HepG2 (cell line): Measurements from ENCODE around the gene AIDA. TPM values are rescaled to one million over a fixed set of nuclear protein-coding genes. Genes with fewer than 3 reads are reported as not detected.
A peak's percentile ranks its signal among the peaks of the same experiment; 100 is the strongest.

ENCODE experiments used
- ATAC-seq: fragments of 200-7000 bp; cut with Tn5 transposase; 3 replicates; pipeline ENCODE4 v1.9.1; 2020; ENCODE audit warnings: mild to moderate bottlenecking, moderate library complexity
- BruUV-seq: library from RNA; stranded (reverse); fragments of 400-500 nt; replicated peaks from 2 replicates; lab custom pipeline; 2021; lab: Mats Ljungman, UMichigan
- CTCF ChIA-PET: fragments of 300-600 bp; formaldehyde crosslinking; extraction: SDS; loops from one replicate; lab custom pipeline; 2021; ENCODE audit warnings: low total read pairs, inconsistent platforms, low intra/inter-chr PET ratio; lab: Yijun Ruan, JAX
- POLR2A ChIA-PET: fragments of 350-600 bp; sonication (Branson Sonifier 250); formaldehyde crosslinking; loops from one replicate; lab custom pipeline; 2020; ENCODE audit warnings: antibody characterized with exemption, inconsistent platforms; lab: Yijun Ruan, JAX
- DNase-seq: peaks from one replicate; pipeline ENCODE4 v3.0.0-alpha.2; 2015; ENCODE audit warnings: low spot score
- FAIRE-seq: peaks from 3 replicates; lab custom pipeline; 2011; peaks lifted over from hg19 to GRCh38; lab: Jason Lieb, UNC
- H2AFZ ChIP-seq: one replicate; pipeline ENCODE4 v1.6.1; 2011; ENCODE audit warnings: low read length, inconsistent platforms
- H3K27ac ChIP-seq: fragments of 300-600 bp; 3 replicates; pipeline ENCODE4 v1.8.0; 2011; ENCODE audit warnings: mixed run types, mild to moderate bottlenecking, mixed read lengths, low read length, inconsistent platforms; ENCODE audit not compliant: insufficient read depth; ENCODE audit errors: extremely low read length
- H3K27me3 ChIP-seq, 2 experiments: fragments of 200-600 bp in 1 of 2; 2 replicates in 1 of 2; 3 replicates in 1 of 2; pipeline versions ENCODE4 v1.6.0 to v1.8.0; 2011; ENCODE audit warnings: low read length in 2 of 2, mild to moderate bottlenecking in 2 of 2, moderate library complexity in 2 of 2, inconsistent platforms in 1 of 2; ENCODE audit not compliant: insufficient read depth in 2 of 2, control insufficient read depth in 1 of 2
- H3K36me3 ChIP-seq, 2 experiments: fragments of 200-600 bp in 1 of 2; replicated peaks in 1 of 2; 2 replicates in 1 of 2; 3 replicates in 1 of 2; pipeline versions ENCODE4 v1.5.1 to v1.8.0; 2011; ENCODE audit warnings: low read length in 2 of 2, inconsistent platforms in 1 of 2; ENCODE audit not compliant: insufficient read depth in 2 of 2, control insufficient read depth in 1 of 2
- H3K4me1 ChIP-seq: 2 replicates; pipeline ENCODE4 v1.5.1; 2012; ENCODE audit warnings: low read length, inconsistent platforms; ENCODE audit not compliant: insufficient read depth
- H3K4me2 ChIP-seq: 2 replicates; pipeline ENCODE4 v1.6.0; 2011; ENCODE audit warnings: low read depth, low read length, inconsistent platforms
- H3K4me3 ChIP-seq, 3 experiments: fragments of 200-600 bp in 1 of 3; sonication (generic), shearing (Covaris generic) in 1 of 3; replicated peaks in 1 of 3; 2 replicates each; pipeline ENCODE4 v1.5.1; 2011 to 2016; ENCODE audit warnings: low read length in 3 of 3, inconsistent platforms in 2 of 3, low read depth in 2 of 3, mild to moderate bottlenecking in 2 of 3, control low read depth in 1 of 3, mixed read lengths in 1 of 3; ENCODE audit not compliant: insufficient read depth in 1 of 3
- H3K79me2 ChIP-seq: one replicate; pipeline ENCODE4 v1.6.1; 2011; ENCODE audit warnings: low read length, inconsistent platforms; ENCODE audit not compliant: insufficient read depth
- H3K9ac ChIP-seq: 2 replicates; pipeline ENCODE4 v1.6.0; 2011; ENCODE audit warnings: mild to moderate bottlenecking, low read depth, low read length, inconsistent platforms; ENCODE audit not compliant: insufficient read depth
- H3K9me3 ChIP-seq: 2 replicates; pipeline ENCODE4 v1.5.1; 2012; ENCODE audit warnings: mild to moderate bottlenecking, low read length
- H4K20me1 ChIP-seq: 2 replicates; pipeline ENCODE4 v1.6.0; 2011; ENCODE audit warnings: inconsistent platforms, mild to moderate bottlenecking, low read length, moderate library complexity; ENCODE audit not compliant: insufficient read depth
- ATF7 ChIP-seq, 2 experiments: fragments of 450-650 bp in 1 of 2; sonication (generic) in 1 of 2; formaldehyde crosslinking in 1 of 2; IDR thresholded peaks; 2 replicates each; pipeline versions ENCODE4 v1.4.0 to v1.6.1; 2016 to 2020; ENCODE audit warnings: antibody characterized with exemption in 1 of 2, mild to moderate bottlenecking in 1 of 2, missing genetic modification reagents in 1 of 2
- BCL6 ChIP-seq: IDR thresholded peaks from 2 replicates; pipeline ENCODE4 v1.6.1; 2016; ENCODE audit warnings: missing genetic modification reagents, missing compliant biosample characterization
- BHLHE40 ChIP-seq: IDR thresholded peaks from 2 replicates; pipeline ENCODE4 v1.6.1; 2011; ENCODE audit warnings: low read length, improper control_type of control experiment
- FOXC1 ChIP-seq: sonication (generic); formaldehyde crosslinking; IDR thresholded peaks from 2 replicates; pipeline ENCODE4 v1.8.0; 2022; ENCODE audit warnings: mild to moderate bottlenecking, missing genetic modification reagents, borderline replicate concordance
- HDAC6 ChIP-seq: fragments of 200-600 bp; sonication (generic); IDR thresholded peaks from 2 replicates; pipeline ENCODE4 v1.7.0; 2017; ENCODE audit warnings: mild to moderate bottlenecking, antibody characterized with exemption, low read length, low read depth
- KDM5A ChIP-seq: fragments of 200-600 bp; sonication (generic); IDR thresholded peaks from 2 replicates; pipeline ENCODE4 v1.7.0; 2018; ENCODE audit warnings: antibody characterized with exemption, mild to moderate bottlenecking, low read length, borderline replicate concordance
- KDM5B ChIP-seq: sonication (generic); formaldehyde crosslinking; IDR thresholded peaks from 2 replicates; pipeline ENCODE4 v1.4.0; 2020; ENCODE audit warnings: missing genetic modification reagents, mild to moderate bottlenecking, borderline replicate concordance
- KLF15 ChIP-seq: sonication (generic); formaldehyde crosslinking; IDR thresholded peaks from 2 replicates; pipeline ENCODE4 v1.8.1; 2023; ENCODE audit warnings: borderline replicate concordance, mild to moderate bottlenecking, inconsistent platforms, missing genetic modification reagents, mixed read lengths
- LCORL ChIP-seq, 2 experiments: fragments of 450-650 bp in 1 of 2; sonication (generic) in 1 of 2; formaldehyde crosslinking in 1 of 2; IDR thresholded peaks; 2 replicates each; pipeline versions ENCODE4 v1.5.0 to v1.6.1; 2017 to 2020; ENCODE audit warnings: antibody characterized with exemption in 1 of 2, missing genetic modification reagents in 1 of 2
- NAIF1 ChIP-seq: sonication (generic); formaldehyde crosslinking; IDR thresholded peaks from 2 replicates; pipeline ENCODE4 v1.5.0; 2020; ENCODE audit warnings: mild to moderate bottlenecking, missing genetic modification reagents, borderline replicate concordance
- SIX4 ChIP-seq: sonication (generic); formaldehyde crosslinking; IDR thresholded peaks from 2 replicates; pipeline ENCODE4 v1.4.0; 2020; ENCODE audit warnings: missing genetic modification reagents
- SOX13 ChIP-seq, 3 experiments: fragments of 450-650 bp in 1 of 3; sonication (generic) in 1 of 3; formaldehyde crosslinking in 1 of 3; IDR thresholded peaks in 2 of 3; conservative IDR thresholded peaks in 1 of 3; 2 replicates each; pipeline versions ENCODE4 v1.5.0 to v1.6.1; 2016 to 2020; ENCODE audit warnings: antibody characterized with exemption in 1 of 3, mild to moderate bottlenecking in 1 of 3, missing compliant biosample characterization in 1 of 3, missing genetic modification reagents in 1 of 3, moderate library complexity in 1 of 3
- SPEN ChIP-seq: sonication (generic); formaldehyde crosslinking; IDR thresholded peaks from 2 replicates; pipeline ENCODE4 v1.5.1; 2020; ENCODE audit warnings: low read depth, mild to moderate bottlenecking, missing genetic modification reagents
- WGBS: methylation state at CpG from one replicate; pipeline ENCODE4 v1.1.6; 2017; ENCODE audit warnings: low lambda C conversion rate; 5-methylcytosine and 5-hydroxymethylcytosine counted together
- in situ Hi-C: cut with HindIII; loops from 2 replicates; pipeline ENCODE4 v1.10.0; 2017; ENCODE audit warnings: low pct_unique_long_range_greater_than_20kb; ENCODE audit not compliant: extremely low pct_ligation_motif_present
- intact Hi-C: fragments of 100-400 bp; cut with micrococcal nuclease; formaldehyde crosslinking; loops from one replicate; pipeline ENCODE4 v1.10.0; 2022; ENCODE audit not compliant: unreplicated experiment
- polyA plus RNA-seq, 8 experiments: library from polyadenylated mRNA; depleted of rRNA in 3 of 8; stranded (reverse) in 7 of 8; unstranded in 1 of 8; fragments of >200 nt; fragmentation: Illumina TruSeq in 4 of 8; extraction: Trizol in 4 of 8; gene quantifications; 2 replicates each; pipeline versions ENCODE4 v1.2.1 to v1.2.3, GENCODE V29; 2011 to 2016; ENCODE audit warnings: low read depth in 4 of 8, missing spikeins in 1 of 8, mixed read lengths in 1 of 8; ENCODE audit not compliant: insufficient read depth in 1 of 8
- total RNA-seq, 5 experiments: library from RNA; depleted of rRNA; stranded (reverse); fragments of >200 nt; fragmentation: Illumina TruSeq; extraction: Trizol; gene quantifications; 2 replicates each; pipeline ENCODE4 v1.2.3, GENCODE V29; 2016; ENCODE audit warnings: low read depth in 1 of 5
- TF ChIP-seq, protein P1 (sequence below): sonication (generic); formaldehyde crosslinking; IDR thresholded peaks from 2 replicates; pipeline ENCODE4 v1.4.0; 2020; ENCODE audit warnings: mild to moderate bottlenecking, missing genetic modification reagents
- TF ChIP-seq, protein P2 (sequence below): sonication (generic); formaldehyde crosslinking; IDR thresholded peaks from 2 replicates; pipeline ENCODE4 v1.4.0; 2020; ENCODE audit warnings: missing genetic modification reagents, borderline replicate concordance

AIDA gene
- total and polyA plus RNA-seq, 2 of the 13 experiments (the other 11 are each of a cell fraction or from before 2014, with no cell fraction given) = 17.5 to 35.4 TPM

DNA sequence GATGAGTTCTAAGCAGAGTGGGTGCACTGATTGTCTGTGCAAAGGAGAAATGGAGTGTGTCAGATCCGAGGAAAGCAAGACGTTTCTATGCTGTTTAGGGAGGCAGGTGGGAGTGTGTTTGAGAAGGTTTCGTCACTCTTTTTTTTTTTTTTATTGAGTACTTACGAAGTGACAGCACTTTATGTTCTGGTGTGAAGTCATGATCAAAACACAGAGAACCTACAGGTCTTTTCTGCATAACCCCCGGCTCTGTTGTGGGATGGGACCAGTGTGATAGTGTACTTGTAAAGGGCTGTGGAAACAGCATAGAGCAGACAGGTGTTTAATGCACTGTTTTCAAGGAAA is 67.7 kb downstream of the AIDA start (continued):
- TF ChIP-seq FOXC1 (0 out of 2 replicates have a peak, but pooled peaks have one; percentile 2), KDM5B (CRISPR knock-in tag) (no peak), ATF7 (IDR thresholded peaks at IDR 0.05) (no peak), ATF7 (CRISPR knock-in tag; IDR thresholded peaks at IDR 0.05) (no peak), NAIF1 (CRISPR knock-in tag) (no peak; the same call in 1 of the 2 replicates), KDM5A (0 out of 2 replicates have a peak, but pooled peaks have one; percentile 28)
- TF ChIP-seq, protein P1, sequence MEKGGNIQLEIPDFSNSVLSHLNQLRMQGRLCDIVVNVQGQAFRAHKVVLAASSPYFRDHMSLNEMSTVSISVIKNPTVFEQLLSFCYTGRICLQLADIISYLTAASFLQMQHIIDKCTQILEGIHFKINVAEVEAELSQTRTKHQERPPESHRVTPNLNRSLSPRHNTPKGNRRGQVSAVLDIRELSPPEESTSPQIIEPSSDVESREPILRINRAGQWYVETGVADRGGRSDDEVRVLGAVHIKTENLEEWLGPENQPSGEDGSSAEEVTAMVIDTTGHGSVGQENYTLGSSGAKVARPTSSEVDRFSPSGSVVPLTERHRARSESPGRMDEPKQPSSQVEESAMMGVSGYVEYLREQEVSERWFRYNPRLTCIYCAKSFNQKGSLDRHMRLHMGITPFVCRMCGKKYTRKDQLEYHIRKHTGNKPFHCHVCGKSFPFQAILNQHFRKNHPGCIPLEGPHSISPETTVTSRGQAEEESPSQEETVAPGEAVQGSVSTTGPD = 0 out of 2 replicates have a peak, but pooled peaks have one; percentile 9

DNA sequence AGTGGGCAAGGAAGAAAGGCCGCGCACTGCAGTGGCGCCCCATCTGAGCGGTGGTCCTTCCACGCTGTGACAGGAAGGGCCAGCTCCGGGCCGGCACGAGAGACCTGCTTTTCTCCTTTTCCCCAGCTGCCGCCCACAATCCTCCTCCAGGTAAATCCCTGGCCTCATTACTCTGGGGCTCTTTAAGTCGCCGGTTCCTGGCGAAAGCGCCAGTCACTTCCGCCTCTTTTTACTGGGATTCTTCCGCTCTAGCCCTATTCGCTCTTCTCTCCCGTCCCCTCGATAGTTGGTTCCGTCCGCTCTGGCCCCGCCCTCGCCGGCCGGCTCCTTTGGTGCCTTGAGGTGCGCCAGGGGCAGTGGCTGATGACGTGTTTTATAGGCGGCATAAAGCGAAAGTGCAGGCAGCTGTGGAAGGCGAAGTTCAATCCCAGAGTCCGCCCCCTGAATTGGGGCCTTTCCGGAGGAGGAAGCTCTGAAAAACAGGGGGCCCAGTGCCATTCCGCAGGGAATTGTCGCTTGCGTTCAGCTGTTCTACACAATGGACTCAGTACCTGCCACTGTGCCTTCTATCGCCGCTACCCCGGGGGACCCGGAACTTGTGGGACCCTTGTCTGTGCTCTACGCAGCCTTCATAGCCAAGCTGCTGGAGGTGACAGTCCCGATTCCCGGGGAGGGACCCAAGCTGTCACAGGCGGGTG is 68.2 kb downstream of the AIDA start:
- BruUV-seq = no TSS peak
- H3K9ac ChIP-seq = peak overlapping the region; percentile 92
- ChIA-PET CTCF (no interaction called here), POLR2A (interaction anchor here (0.7 to 2.1 kb wide), 14 partner anchors 10 to 902 kb away, joined by 3 to 20 read pairs (median 4); partner anchors contain the start of genes AIDA, BROX, DUSP10 and TAF1A)
- FAIRE-seq (peak; percentile 87), ATAC-seq (peak; percentile 96), DNase-seq (peak; percentile 98)
- H3K9me3 ChIP-seq = 0 out of 2 replicates have a peak, but pooled peaks cover 5% of the 10 kb centered on the region
- peak overlapping the region; percentile 73 to 92 (median 88) for H3K4me3 ChIP-seq
- H3K79me2 ChIP-seq = peaks cover 14% of the 10 kb centered on the region
- H3K27ac ChIP-seq = peak overlapping the region; percentile 93
- under 1% methylated on average over 40 of the region's 42 CpGs for WGBS
- intact Hi-C loops = loop anchor here (1.0 to 2.0 kb wide), 3 partner anchors 55 to 179 kb away; partner anchors contain the start of genes AIDA, BROX and TAF1A
- no peak overlapping the region for H2AFZ ChIP-seq
- peaks cover 18% of the 10 kb centered on the region for H3K4me1 ChIP-seq
- H3K27me3 ChIP-seq = no peaks in the 10 kb centered on the region; a peak in 1 of 5 replicates
- in situ Hi-C loops = no loop called here
- H3K36me3 ChIP-seq = peaks cover 0 to 10% of the 10 kb centered on the region in 2 experiments; a peak in 2 of 5 replicates
- H4K20me1 ChIP-seq = no peaks in the 10 kb centered on the region
- peak overlapping the region; percentile 79 for H3K4me2 ChIP-seq
- TF ChIP-seq, protein P2, sequence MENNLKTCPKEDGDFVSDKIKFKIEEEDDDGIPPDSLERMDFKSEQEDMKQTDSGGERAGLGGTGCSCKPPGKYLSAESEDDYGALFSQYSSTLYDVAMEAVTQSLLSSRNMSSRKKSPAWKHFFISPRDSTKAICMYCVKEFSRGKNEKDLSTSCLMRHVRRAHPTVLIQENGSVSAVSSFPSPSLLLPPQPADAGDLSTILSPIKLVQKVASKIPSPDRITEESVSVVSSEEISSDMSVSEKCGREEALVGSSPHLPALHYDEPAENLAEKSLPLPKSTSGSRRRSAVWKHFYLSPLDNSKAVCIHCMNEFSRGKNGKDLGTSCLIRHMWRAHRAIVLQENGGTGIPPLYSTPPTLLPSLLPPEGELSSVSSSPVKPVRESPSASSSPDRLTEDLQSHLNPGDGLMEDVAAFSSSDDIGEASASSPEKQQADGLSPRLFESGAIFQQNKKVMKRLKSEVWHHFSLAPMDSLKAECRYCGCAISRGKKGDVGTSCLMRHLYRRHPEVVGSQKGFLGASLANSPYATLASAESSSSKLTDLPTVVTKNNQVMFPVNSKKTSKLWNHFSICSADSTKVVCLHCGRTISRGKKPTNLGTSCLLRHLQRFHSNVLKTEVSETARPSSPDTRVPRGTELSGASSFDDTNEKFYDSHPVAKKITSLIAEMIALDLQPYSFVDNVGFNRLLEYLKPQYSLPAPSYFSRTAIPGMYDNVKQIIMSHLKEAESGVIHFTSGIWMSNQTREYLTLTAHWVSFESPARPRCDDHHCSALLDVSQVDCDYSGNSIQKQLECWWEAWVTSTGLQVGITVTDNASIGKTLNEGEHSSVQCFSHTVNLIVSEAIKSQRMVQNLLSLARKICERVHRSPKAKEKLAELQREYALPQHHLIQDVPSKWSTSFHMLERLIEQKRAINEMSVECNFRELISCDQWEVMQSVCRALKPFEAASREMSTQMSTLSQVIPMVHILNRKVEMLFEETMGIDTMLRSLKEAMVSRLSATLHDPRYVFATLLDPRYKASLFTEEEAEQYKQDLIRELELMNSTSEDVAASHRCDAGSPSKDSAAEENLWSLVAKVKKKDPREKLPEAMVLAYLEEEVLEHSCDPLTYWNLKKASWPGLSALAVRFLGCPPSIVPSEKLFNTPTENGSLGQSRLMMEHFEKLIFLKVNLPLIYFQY (CRISPR knock-in tag) = no peak
- 0 out of 2 replicates have a peak, but pooled peaks have one; percentile 23 for TF ChIP-seq KLF15 (CRISPR knock-in tag)
- TF ChIP-seq BHLHE40 = peak; percentile 91
- TF ChIP-seq SPEN (CRISPR knock-in tag) = peak; percentile 85
- TF ChIP-seq HDAC6 = no peak
- peak; percentile 32; the same call in 1 of the 2 replicates for TF ChIP-seq SOX13 (IDR thresholded peaks at IDR 0.05)
- peak in 1 of 2 experiments; percentile 53; a peak in 1 of 4 replicates for TF ChIP-seq SOX13 (CRISPR knock-in tag; conservative IDR thresholded peaks at IDR 0.05 in 1 of 2, IDR thresholded peaks at IDR 0.05 in 1 of 2)
- TF ChIP-seq SIX4 (CRISPR knock-in tag) = no peak
- no peak for TF ChIP-seq LCORL (IDR thresholded peaks at IDR 0.05)
- peak; percentile 63; the same call in 1 of the 2 replicates for TF ChIP-seq LCORL (CRISPR knock-in tag; IDR thresholded peaks at IDR 0.05)
- TF ChIP-seq BCL6 (CRISPR knock-in tag) = peak; percentile 22; the same call in 1 of the 2 replicates
